UCSD-AML1 (cell line): ENCODE results near the gene SNX6.
"Not testable (repeated sequence)": the region's sequence is repeated elsewhere in the genome, so short reads cannot be mapped to it uniquely, and the experiment has no call there.

Experiments used
- DNase-seq: peaks from one replicate; lab custom pipeline; 2025; ENCODE audit not compliant: unreplicated experiment; lab: John Stamatoyannopoulos, UW

The SNX6 gene

DNA sequence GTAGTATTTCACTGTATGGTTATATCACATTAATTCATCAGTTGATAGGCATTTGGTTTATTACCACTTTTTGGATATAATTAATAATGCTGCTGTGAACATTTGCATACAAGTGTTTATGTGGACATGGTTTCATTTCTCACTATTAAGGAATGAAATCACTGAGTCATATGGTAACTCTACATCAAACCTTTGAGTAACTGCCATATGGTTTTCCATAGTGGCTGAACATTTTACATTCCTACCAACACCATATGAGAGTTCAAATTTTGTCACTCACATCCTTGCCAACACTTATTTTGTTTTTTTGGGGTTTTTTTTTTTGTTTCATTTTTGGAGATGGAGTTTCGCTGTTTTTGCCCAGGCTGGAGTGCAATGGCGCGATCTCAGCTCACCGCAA is 60.2 kb downstream of the SNX6 start:
- no peak for DNase-seq

DNA sequence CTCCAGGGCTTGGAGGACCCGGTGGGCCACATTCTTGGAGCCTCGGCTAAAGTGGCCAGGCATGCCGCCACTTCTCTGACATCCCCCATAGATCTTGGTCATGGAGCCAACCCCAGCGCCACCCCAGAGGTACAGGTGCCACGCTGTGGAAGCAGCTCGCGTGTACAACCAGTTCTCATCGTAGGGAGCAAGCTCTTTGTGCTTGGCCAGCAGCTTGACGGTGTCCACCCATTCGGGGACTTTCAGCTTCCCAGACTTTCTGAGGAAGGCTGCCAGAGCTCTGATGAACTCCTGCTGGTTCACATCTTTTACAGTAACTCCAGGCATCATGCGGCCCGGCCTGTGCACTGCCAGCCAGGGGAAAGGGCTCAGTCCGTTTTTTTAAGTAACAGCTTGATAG is 61.1 kb downstream of the SNX6 start:
- DNase-seq: no peak

DNA sequence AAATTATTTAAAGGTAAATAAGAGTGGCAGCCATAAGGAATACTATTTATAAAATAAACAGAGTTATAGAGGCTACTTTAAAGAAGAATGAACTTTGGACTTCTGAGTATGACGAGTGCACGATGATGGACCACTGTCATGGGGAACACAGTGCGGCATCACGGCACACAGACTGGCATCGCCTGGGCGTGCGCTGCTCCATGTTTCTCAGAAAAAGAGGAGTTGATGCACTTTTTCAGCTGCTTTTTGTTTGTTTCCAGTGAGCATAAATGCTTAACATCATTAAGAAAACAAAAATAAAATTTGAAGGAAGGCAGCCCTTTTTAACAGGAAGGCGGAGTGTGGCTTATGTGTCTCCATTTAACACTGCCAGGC is 67.2 kb downstream of the SNX6 start:
- DNase-seq: no peak

DNA sequence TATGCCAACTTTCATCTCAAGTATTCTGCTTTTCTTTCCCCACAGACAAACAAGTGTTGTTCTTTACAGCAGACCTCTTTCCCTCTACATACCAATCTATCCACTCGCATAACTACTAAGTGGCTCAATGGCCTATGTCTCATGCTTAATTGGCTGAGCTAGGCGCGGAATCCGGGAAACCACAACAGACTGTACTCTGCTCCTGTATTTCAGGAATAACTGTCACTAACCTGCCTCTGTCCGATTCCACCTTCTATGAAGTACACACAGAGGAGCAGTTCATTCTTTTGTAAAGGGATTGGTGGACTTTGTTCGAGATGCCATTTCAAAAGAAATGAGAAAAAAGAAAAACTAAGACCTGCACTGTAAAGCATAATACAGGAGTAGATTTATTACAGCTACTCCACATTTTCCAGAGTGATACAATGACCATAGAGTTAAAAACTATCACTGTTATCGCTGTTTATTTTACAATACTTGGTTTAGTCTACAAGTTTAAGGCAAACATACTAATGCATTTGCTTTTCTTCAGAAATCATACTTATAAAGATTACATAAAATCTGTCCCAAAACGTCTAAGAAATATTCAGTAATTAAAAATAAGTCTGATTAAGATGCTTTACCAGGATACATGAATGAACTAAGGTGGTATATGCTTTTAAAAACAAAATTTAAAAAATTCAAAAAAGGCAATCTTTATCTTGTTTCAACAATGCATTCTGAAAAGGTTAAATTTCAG is 67.7 kb downstream of the SNX6 start:
- DNase-seq: not testable (repeated sequence)

DNA sequence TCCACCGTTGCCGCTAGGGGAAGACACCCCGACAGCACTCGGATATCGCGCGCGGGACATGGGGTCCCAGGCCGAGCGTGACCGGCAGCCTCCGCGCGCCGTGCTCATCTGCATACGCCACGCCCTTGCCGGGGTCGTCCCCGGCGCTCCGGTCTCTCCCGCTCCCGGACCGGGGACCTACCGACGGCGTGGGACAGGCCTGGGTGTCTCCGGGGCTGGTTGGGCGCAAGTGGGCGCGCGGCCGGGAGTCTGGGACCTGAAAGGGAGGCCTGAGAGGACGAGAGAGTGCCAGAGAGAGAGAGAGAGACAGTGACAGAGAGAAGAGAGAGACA is 73.5 kb downstream of the SNX6 start:
- DNase-seq: not testable (repeated sequence)

DNA sequence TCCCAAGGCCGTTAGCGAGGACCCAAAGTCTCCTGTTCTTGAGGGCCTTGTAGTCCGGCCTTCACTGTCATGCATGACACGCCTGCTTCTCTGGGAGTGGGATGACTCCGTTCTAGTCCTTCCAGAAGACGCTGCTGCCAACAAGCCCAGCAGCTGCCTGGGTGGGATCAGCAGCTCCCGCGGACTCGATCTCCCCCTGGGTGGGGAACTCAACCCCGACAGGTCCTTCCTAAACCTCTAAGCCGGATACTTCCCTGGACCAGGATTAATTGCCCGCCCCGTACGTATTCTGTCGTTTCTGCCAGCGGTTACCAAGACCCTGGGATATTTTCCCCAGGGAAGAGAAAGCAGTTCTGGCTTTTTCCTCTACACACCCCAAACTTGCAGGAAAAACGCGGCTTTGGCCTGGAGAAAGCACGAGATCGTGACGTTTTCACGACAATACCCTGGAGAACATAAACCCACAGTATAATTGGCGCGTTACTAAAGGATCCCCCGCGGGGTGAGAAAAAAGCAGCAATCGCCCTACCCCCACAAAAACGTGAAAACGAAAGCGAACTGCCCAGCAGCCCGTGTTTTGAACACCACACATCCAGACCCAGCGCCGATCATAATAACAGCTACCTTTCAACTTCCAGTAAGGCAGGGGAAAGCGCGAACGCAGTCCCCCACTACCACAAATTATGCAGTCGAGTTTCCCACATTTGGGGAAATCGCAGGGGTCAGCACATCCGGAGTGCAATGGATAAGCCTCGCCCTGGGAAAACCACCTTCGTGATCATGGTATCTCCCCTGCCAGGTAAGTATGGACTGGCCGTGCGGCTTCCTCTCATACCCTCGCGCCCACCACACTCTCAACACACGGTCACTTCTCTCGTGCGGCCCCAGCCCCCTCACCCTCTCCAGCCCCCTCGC is 74.1 kb downstream of the SNX6 start:
- DNase-seq: not testable (repeated sequence)

DNA sequence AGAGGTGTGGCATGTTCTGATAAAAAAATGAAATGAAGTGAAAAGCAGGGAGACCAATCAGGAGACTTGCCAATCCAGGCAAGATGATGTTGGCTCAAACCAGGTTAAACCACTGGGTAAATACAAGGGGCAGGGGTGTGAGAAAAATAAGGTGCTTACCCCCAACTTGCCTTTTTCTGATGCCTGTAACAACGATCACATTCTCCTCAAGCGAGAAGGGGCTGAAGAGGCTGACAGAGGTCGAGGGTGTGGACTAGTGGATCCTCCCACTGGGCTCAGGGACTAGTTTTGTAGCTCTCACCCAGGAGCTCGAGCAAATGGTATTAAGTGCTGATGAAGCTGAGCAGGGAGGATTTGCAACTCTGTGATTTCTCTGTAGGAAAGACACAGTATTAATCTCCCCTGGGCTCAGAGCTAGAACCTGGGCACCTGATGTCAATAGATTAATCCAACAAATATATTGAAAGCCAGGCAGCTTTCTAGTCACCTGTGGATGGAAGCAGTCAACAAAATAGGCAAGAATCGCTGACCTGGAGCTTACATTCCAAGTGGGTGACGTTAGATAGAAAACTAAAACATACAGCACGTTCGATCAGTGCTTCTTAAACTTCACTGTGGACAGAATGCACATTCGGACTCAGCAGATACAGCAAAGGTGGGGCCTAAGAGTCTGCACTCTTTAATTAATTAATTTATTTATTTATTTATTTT is 75.3 kb downstream of the SNX6 start:
- no peak for DNase-seq

DNA sequence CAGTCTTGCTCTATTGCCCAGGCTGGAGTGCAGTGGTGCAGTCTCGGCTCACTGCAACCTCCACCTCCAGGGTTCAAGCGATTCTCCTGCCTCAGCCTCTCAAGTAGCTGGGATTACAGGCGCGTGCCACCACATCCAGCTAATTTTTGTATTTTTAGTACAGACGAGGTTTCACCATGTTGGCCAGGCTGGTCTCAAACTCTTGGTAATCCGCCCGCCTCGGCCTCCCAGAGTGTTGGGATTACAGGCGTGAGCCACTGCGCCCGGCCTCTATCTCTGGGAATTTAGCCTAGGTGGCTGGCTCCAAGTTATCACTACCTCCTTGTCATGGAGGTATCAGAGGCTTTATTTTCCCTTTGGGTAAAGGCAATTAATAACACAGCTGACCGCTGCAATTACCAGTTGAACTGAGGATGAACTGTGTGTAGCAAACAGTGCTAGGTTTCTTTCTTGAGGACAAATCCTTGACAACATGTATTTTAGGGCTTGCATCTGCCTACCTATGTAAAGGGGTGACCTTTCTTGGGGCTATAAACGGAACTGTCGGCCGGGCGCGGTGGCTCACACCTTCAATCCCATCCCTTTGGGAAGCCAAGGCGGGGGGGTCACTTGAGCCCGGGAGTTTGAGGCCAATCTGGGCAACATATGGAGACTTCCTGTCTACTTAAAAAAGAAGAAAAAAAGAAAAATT is 80.5 kb downstream of the SNX6 start:
- not testable (repeated sequence) for DNase-seq

DNA sequence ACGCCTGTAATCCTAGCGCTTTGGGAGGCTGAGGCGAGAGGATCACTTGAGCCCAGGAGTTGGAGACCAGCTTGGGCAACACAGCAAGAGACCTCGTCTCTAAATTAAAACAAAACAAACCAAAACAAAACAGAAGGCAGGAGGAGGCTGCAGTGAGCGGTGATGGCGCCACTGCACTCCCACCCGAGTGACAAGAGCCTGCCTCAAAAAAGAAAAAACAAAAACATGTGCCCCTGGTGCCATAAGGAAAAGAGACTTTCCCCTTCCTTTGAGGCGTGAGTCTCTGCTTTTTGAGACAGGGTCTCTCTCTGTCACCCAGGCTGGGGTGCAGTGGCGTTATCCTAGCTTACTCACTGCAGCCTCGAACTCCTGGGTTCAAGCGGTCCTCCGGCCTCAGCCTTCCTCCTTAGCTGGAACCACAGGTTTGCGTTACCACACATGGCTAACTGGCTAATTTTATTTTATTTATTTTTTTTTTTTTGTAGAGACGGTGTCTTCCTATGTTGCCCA is 81.4 kb downstream of the SNX6 start:
- no peak for DNase-seq

DNA sequence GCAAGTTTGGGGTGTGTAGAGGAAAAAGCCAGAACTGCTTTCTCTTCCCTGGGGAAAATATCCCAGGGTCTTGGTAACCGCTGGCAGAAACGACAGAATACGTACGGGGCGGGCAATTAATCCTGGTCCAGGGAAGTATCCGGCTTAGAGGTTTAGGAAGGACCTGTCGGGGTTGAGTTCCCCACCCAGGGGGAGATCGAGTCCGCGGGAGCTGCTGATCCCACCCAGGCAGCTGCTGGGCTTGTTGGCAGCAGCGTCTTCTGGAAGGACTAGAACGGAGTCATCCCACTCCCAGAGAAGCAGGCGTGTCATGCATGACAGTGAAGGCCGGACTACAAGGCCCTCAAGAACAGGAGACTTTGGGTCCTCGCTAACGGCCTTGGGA is 82.8 kb downstream of the SNX6 start:
- DNase-seq: not testable (repeated sequence)

DNA sequence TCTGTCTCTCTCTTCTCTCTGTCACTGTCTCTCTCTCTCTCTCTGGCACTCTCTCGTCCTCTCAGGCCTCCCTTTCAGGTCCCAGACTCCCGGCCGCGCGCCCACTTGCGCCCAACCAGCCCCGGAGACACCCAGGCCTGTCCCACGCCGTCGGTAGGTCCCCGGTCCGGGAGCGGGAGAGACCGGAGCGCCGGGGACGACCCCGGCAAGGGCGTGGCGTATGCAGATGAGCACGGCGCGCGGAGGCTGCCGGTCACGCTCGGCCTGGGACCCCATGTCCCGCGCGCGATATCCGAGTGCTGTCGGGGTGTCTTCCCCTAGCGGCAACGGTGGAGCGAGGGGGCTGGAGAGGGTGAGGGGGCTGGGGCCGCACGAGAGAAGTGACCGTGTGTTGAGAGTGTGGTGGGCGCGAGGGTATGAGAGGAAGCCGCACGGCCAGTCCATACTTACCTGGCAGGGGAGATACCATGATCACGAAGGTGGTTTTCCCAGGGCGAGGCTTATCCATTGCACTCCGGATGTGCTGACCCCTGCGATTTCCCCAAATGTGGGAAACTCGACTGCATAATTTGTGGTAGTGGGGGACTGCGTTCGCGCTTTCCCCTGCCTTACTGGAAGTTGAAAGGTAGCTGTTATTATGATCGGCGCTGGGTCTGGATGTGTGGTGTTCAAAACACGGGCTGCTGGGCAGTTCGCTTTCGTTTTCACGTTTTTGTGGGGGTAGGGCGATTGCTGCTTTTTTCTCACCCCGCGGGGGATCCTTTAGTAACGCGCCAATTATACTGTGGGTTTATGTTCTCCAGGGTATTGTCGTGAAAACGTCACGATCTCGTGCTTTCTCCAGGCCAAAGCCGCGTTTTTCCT is 83.4 kb downstream of the SNX6 start:
- not testable (repeated sequence) for DNase-seq

DNA sequence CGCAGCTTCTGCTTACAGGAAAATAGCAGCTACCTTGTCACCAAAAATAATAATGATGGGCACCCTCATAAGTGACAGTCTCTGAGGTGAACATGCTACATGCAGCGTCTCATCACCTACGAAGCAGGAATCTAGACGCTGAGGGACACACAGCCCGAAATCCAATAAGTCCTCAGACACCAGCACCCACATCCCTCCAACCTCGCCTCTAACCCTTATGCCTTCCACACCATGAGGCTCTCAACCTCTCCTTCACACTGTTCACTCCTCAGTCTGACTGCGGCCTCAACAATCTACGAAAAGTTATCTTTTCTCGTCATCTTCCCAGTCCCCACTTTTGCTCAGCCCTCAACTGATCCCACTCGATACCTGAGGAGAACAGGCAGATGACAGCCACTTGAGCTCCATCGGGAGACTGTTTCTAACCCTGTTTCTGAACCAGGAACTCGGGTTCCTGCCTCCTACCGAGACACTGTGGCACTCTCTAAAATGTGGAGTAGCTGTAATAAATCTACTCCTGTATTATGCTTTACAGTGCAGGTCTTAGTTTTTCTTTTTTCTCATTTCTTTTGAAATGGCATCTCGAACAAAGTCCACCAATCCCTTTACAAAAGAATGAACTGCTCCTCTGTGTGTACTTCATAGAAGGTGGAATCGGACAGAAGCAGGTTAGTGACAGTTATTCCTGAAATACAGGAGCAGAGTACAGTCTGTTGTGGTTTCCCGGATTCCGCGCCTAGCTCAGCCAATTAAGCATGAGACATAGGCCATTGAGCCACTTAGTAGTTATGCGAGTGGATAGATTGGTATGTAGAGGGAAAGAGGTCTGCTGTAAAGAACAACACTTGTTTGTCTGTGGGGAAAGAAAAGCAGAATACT is 89.5 kb downstream of the SNX6 start:
- not testable (repeated sequence) for DNase-seq

DNA sequence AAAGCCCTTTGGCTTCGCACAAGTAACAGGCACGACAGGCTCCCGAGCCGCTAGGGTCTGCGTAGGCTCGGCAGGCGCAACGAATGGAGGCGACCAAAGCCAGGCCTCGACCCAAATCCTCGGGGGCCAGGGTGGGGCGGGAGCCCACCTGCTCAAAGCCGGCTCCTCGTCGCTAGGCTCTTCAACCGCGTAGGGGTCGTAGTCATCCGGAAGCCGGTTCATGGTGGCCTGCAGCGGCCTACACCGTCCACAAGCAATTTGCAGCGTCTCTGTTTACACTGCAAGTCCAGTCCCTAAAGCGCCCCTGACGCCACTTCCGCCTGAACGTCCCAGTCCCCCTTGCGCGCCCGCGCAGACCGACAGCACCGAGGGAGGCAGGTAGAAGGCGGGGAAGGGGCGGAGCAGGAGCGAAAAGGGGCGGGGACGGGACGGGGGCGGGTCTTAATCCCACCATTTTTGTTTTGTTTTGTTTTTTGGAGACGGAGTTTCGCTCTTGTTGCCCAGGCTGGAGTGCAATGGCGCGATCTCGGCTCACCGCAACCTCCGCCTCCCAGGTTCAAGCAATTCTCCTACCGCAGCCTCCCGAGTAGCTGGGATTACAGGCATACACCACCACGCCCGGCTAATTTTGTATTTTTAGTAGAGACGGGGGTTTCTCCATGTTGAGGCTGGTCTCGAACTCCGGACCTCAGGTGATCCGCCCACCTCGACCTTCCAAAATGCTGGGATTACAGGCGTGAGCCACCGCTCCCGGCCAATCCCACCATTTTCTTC is 90.4 kb downstream of the SNX6 start, which contains the start of gene EAPP:
TSS of gene EAPP (minus strand) at position 295 of the 774 bp plus-strand sequence. CDS start at position 222, 73 bp downstream.
- no peak for DNase-seq

DNA sequence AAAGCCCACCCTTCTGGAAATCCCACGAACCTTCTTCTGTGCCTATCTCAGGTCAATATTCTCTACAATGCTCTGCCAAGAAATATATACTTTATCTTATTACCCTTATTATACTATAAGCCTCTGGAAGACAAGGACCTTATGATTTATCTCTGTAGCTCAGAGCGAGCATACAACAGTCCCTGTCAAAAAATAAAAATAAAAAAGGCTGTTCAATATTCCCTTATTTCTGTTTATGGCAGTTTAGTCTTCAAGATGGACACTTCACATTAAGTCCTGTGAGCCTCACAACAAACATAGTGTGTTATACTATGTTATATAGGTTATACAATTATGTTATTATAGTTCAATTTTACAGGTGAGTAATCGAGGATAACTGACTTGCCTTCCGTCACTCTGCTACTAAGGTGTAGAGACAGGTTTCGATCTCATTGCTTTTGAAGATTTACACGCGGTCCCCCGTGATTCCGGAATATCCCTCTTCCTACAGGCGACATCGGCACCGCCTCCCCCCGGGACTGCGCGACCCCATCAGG is 91.0 kb downstream of the SNX6 start:
- no peak for DNase-seq

DNA sequence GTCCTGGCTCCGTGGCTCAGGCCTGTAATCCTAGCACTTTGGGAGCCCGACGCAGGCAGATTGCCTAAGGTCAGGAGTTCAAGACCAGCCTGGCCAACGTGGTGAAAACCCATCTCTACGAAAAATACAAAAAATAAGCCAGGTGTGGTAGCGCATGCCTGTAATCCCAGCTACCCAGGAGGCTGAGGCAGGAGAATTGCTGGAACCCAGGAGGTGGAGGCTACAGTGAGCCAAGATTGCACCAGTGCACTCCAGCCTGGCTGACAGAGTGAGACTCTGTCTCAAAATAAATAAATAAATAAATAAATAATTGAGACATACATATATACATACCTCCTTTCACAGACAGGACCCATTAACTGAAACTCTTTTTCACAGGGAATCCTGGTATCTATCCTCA is 91.9 kb downstream of the SNX6 start:
- DNase-seq: not testable (repeated sequence)

DNA sequence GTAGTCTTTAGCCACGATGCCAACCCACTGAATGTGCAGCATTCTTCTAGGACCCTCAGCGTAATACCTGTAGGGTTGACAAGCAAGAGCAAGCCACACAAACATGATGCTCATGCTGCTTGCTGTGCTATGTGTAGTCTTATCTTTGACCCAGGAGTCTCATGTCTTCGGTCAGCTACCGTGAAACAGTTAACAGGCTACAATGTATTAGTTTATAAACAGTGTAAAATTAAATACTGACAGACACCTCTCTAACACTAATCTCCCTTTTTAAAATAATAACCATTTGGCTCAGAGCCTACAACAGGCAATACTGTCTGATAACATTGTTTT is 92.3 kb downstream of the SNX6 start:
- no peak for DNase-seq

DNA sequence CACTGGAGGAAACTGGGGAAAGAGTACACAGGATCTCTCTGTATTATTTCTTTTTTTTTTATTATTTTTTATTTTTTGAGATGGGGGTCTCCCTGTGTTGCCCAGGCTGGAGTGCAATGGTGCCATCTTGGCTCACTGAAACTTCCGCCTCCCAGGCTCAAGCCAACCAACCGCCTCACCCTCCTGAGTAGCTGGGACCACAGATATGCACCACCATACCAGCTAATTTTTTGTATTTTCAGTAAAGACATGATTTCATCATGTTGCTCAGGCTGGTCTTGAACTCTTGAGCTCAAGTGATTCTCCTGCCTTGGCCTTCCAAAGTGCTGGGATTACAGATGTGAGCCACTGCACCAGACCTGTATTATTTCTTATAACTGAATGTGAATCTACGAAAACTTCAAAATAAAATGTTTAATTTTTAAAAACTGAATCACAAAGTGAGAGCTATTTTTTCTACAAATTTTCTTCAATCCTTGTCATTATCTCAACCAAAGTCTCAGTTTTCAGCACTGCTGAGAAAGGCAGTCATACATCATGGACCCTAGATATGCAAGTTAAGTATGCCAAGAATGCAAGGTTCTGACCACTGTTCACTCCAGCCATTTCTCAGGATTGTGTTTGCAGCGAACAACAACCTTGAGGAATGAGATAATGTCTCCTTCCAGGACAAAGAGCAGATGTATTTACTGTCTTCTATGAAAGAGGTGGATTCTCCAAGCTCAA is 92.8 kb downstream of the SNX6 start:
- DNase-seq: no peak
